SK-N-SH treated with all-trans-retinoic acid at 6 μM for 48 hours (cell line): ENCODE data around the gene OLA1.

ENCODE experiments used
- ATAC-seq: fragments of 200-7000 bp; cut with Tn5 transposase; 3 replicates; pipeline ENCODE4 v1.9.1; 2020; ENCODE audit warnings: mild to moderate bottlenecking, moderate library complexity
- ARNTL ChIP-seq: fragments of 450-650 bp; formaldehyde crosslinking; IDR thresholded peaks from 2 replicates; pipeline ENCODE4 v1.5.0; 2020; ENCODE audit warnings: low read depth, mild to moderate bottlenecking, moderate library complexity, borderline replicate concordance
- BACH2 ChIP-seq: fragments of 250-450 bp; sonication (Bioruptor Pico); IDR thresholded peaks from 2 replicates; pipeline ENCODE4 v1.9.0; 2021; ENCODE audit warnings: mild to moderate bottlenecking, borderline replicate concordance
- CREB5 ChIP-seq: fragments of 250-450 bp; sonication (Bioruptor Pico); IDR thresholded peaks from 2 replicates; pipeline ENCODE4 v1.5.1; 2020; ENCODE audit warnings: low read depth, mild to moderate bottlenecking, moderate library complexity
- CSDC2 ChIP-seq: fragments of 250-450 bp; sonication (Bioruptor Pico); IDR thresholded peaks from 2 replicates; pipeline ENCODE4 v1.5.0; 2020; ENCODE audit warnings: mild to moderate bottlenecking, moderate library complexity
- CSRNP3 ChIP-seq: fragments of 250-450 bp; sonication (Bioruptor Pico); IDR thresholded peaks from 2 replicates; pipeline ENCODE4 v1.5.1; 2021; ENCODE audit warnings: mild to moderate bottlenecking, moderate library complexity
- ESRRG ChIP-seq: fragments of 250-450 bp; sonication (Bioruptor Pico); IDR thresholded peaks from 2 replicates; pipeline ENCODE4 v1.6.1; 2021; ENCODE audit warnings: mild to moderate bottlenecking
- GLIS3 ChIP-seq: fragments of 250-450 bp; sonication (Bioruptor Pico); IDR thresholded peaks from 2 replicates; pipeline ENCODE4 v1.5.0; 2020; ENCODE audit warnings: mild to moderate bottlenecking, moderate library complexity
- ISL1 ChIP-seq: fragments of 250-450 bp; sonication (Bioruptor Pico); IDR thresholded peaks from 2 replicates; pipeline ENCODE4 v2.1.2; 2022; ENCODE audit warnings: mild to moderate bottlenecking, moderate library complexity
- OSR1 ChIP-seq: fragments of 250-450 bp; sonication (Bioruptor Pico); IDR thresholded peaks from 2 replicates; pipeline ENCODE4 v1.8.0; 2022; ENCODE audit warnings: moderate library complexity, mild to moderate bottlenecking, inconsistent platforms
- RARB ChIP-seq: fragments of 250-450 bp; sonication (Bioruptor Pico); IDR thresholded peaks from 2 replicates; pipeline ENCODE4 v1.8.0; 2021; ENCODE audit warnings: mild to moderate bottlenecking, moderate library complexity
- SNAI2 ChIP-seq: fragments of 250-450 bp; sonication (Bioruptor Pico); IDR thresholded peaks from 2 replicates; pipeline ENCODE4 v1.5.0; 2020; ENCODE audit warnings: mild to moderate bottlenecking, moderate library complexity
- TCF4 ChIP-seq: fragments of 250-450 bp; sonication (Bioruptor Pico); IDR thresholded peaks from 2 replicates; pipeline ENCODE4 v1.8.0; 2021; ENCODE audit warnings: mild to moderate bottlenecking, moderate library complexity, borderline replicate concordance
- TOX ChIP-seq: fragments of 250-450 bp; sonication (Bioruptor Pico); IDR thresholded peaks from 2 replicates; pipeline ENCODE4 v1.8.0; 2021; ENCODE audit warnings: mild to moderate bottlenecking, moderate library complexity, borderline replicate concordance
- TSHZ2 ChIP-seq: fragments of 250-450 bp; sonication (Bioruptor Pico); IDR thresholded peaks from 2 replicates; pipeline ENCODE4 v1.5.0; 2020; ENCODE audit warnings: mild to moderate bottlenecking, moderate library complexity
- ZC3H10 ChIP-seq: fragments of 250-450 bp; sonication (Bioruptor Pico); IDR thresholded peaks from 2 replicates; pipeline ENCODE4 v1.5.1; 2021; ENCODE audit warnings: mild to moderate bottlenecking, moderate library complexity
- ZFP3 ChIP-seq: fragments of 250-450 bp; sonication (Bioruptor Pico); IDR thresholded peaks from 2 replicates; pipeline ENCODE4 v1.5.0; 2020; ENCODE audit warnings: mild to moderate bottlenecking, moderate library complexity
- ZFP30 ChIP-seq: fragments of 450-650 bp; formaldehyde crosslinking; IDR thresholded peaks from 2 replicates; pipeline ENCODE4 v1.5.0; 2022; ENCODE audit warnings: mild to moderate bottlenecking, moderate library complexity
- ZNF565 ChIP-seq: fragments of 450-650 bp; formaldehyde crosslinking; conservative IDR thresholded peaks from 2 replicates; pipeline ENCODE4 v1.5.0; 2020; ENCODE audit warnings: low read depth, mild to moderate bottlenecking, moderate library complexity
- ZNF70 ChIP-seq: fragments of 450-650 bp; formaldehyde crosslinking; IDR thresholded peaks from 2 replicates; pipeline ENCODE4 v1.5.0; 2020; ENCODE audit warnings: mild to moderate bottlenecking, moderate library complexity
- ZNF8 ChIP-seq: fragments of 450-650 bp; formaldehyde crosslinking; IDR thresholded peaks from 2 replicates; pipeline ENCODE4 v1.5.0; 2020; ENCODE audit warnings: mild to moderate bottlenecking, moderate library complexity
- TF ChIP-seq, protein P1 (sequence below): fragments of 250-450 bp; sonication (Bioruptor Pico); IDR thresholded peaks from 2 replicates; pipeline ENCODE4 v1.8.0; 2020; ENCODE audit warnings: mild to moderate bottlenecking, moderate library complexity, borderline replicate concordance

Gene OLA1

DNA sequence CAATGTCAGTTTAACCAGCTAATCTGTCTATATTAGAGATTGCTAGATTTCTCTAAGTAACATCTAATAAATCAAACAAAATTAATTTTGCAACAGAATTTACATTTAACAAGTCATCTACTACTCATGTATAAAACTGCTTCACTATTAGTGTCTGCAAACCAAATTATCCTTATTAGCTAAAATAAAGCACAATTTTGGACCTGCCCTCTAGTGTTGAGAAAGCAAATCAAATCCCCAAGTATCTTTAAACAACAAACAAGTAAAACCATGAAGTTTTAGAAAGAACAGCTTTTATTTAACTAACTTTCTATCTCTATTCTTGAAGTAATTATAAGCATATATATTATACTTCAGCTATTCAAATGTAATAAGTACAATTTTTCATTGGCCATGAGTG, 170.1 kb downstream of the OLA1 start:
- TF ChIP-seq TSHZ2 (no peak), ZNF70 (CRISPR knock-in tag) (no peak), BACH2 (CRISPR knock-in tag) (no peak), ZNF565 (CRISPR knock-in tag) (no peak), ISL1 (no peak), ZFP30 (CRISPR knock-in tag) (no peak), CSRNP3 (CRISPR knock-in tag) (no peak), ZC3H10 (CRISPR knock-in tag) (no peak), RARB (CRISPR knock-in tag) (no peak), CSDC2 (no peak), TCF4 (CRISPR knock-in tag) (no peak), ZFP3 (CRISPR knock-in tag) (no peak), CREB5 (CRISPR knock-in tag) (no peak)
- TF ChIP-seq, protein P1, sequence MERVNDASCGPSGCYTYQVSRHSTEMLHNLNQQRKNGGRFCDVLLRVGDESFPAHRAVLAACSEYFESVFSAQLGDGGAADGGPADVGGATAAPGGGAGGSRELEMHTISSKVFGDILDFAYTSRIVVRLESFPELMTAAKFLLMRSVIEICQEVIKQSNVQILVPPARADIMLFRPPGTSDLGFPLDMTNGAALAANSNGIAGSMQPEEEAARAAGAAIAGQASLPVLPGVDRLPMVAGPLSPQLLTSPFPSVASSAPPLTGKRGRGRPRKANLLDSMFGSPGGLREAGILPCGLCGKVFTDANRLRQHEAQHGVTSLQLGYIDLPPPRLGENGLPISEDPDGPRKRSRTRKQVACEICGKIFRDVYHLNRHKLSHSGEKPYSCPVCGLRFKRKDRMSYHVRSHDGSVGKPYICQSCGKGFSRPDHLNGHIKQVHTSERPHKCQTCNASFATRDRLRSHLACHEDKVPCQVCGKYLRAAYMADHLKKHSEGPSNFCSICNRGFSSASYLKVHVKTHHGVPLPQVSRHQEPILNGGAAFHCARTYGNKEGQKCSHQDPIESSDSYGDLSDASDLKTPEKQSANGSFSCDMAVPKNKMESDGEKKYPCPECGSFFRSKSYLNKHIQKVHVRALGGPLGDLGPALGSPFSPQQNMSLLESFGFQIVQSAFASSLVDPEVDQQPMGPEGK (CRISPR knock-in tag): no peak

GRCh38 chr2:174076975-174077374, 171.4 kb downstream of the OLA1 start:
- ATAC-seq: no peak
- no peak for TF ChIP-seq ZNF565 (CRISPR knock-in tag)
- no peak for TF ChIP-seq ISL1
- no peak for TF ChIP-seq ZC3H10 (CRISPR knock-in tag)
- no peak for TF ChIP-seq BACH2 (CRISPR knock-in tag)
- TF ChIP-seq, protein P1 (CRISPR knock-in tag): no peak
- no peak for TF ChIP-seq OSR1
- no peak for TF ChIP-seq CREB5 (CRISPR knock-in tag)
- no peak for TF ChIP-seq TSHZ2
- TF ChIP-seq CSRNP3 (CRISPR knock-in tag): no peak
- no peak for TF ChIP-seq ESRRG (CRISPR knock-in tag)
- TF ChIP-seq ZNF70 (CRISPR knock-in tag): no peak
- TF ChIP-seq ZFP30 (CRISPR knock-in tag): no peak
- TF ChIP-seq GLIS3 (CRISPR knock-in tag): no peak
- TF ChIP-seq TOX (CRISPR knock-in tag): no peak
- TF ChIP-seq ARNTL: no peak
- no peak for TF ChIP-seq RARB (CRISPR knock-in tag)
- TF ChIP-seq SNAI2 (CRISPR knock-in tag): no peak
- no peak for TF ChIP-seq CSDC2
- no peak for TF ChIP-seq ZNF8 (CRISPR knock-in tag)
- no peak for TF ChIP-seq TCF4 (CRISPR knock-in tag)

More for the DNA sequence above, 170.1 kb downstream of the OLA1 start:
- ATAC-seq: no peak
